HG03097 (cell line): ENCODE results near the gene RAPGEF4.

Experiments used
- ATAC-seq: cut with Tn5 transposase; IDR thresholded peaks from one replicate; pipeline ENCODE4 v1.9.1; 2021; ENCODE audit not compliant: unreplicated experiment, low FRiP score

Gene RAPGEF4

GRCh38 chr2:172927641-172928357, 192.2 kb downstream of the RAPGEF4 start:
- ATAC-seq, result no peak

GRCh38 chr2:172928756-172929155, 193.1 kb downstream of the RAPGEF4 start:
- no peak for ATAC-seq

GRCh38 chr2:172929644-172930043, 194.0 kb downstream of the RAPGEF4 start:
- ATAC-seq, result no peak

GRCh38 chr2:172930871-172931255, 195.2 kb downstream of the RAPGEF4 start:
- ATAC-seq, result no peak

GRCh38 chr2:172931256-172931894, 195.7 kb downstream of the RAPGEF4 start:
- no peak for ATAC-seq

GRCh38 chr2:172931918-172932520, 196.4 kb downstream of the RAPGEF4 start:
- no peak for ATAC-seq

- ATAC-seq, result no peak
Observed at GRCh38 chr2:172937884-172938712, 202.5 kb downstream of the RAPGEF4 start.

- ATAC-seq, result no peak
Observed at GRCh38 chr2:172938713-172939375, 203.2 kb downstream of the RAPGEF4 start.

- no peak for ATAC-seq
Observed at GRCh38 chr2:172943539-172943938, 207.9 kb downstream of the RAPGEF4 start.

GRCh38 chr2:172944022-172944793, 208.6 kb downstream of the RAPGEF4 start:
- no peak for ATAC-seq

- no peak for ATAC-seq
Observed at GRCh38 chr2:172944794-172945509, 209.3 kb downstream of the RAPGEF4 start.

- no peak for ATAC-seq
Observed at GRCh38 chr2:172945510-172945850, 209.8 kb downstream of the RAPGEF4 start.

GRCh38 chr2:172947461-172948153, 212.0 kb downstream of the RAPGEF4 start:
- no peak for ATAC-seq

GRCh38 chr2:172949522-172949921, 213.9 kb downstream of the RAPGEF4 start:
- ATAC-seq, result no peak

- no peak for ATAC-seq
Observed at GRCh38 chr2:172950565-172950964, 214.9 kb downstream of the RAPGEF4 start.

GRCh38 chr2:172951554-172951953, 215.9 kb downstream of the RAPGEF4 start:
- ATAC-seq, result no peak

GRCh38 chr2:172953411-172953810, 217.8 kb downstream of the RAPGEF4 start:
- ATAC-seq, result no peak

- no peak for ATAC-seq
Observed at GRCh38 chr2:172953970-172954852, 218.6 kb downstream of the RAPGEF4 start.
